H7 (cell line): ENCODE data around the gene OBSCN. TPM values are rescaled to one million over a fixed set of nuclear protein-coding genes. Genes with fewer than 3 reads are reported as not detected.
A peak's percentile ranks its signal among the peaks of the same experiment; 100 is the strongest.
"Not testable (repeated sequence)": the region's sequence is repeated elsewhere in the genome, so short reads cannot be mapped to it uniquely, and the experiment has no call there.

Experiments
- DNase-seq: peaks from one replicate; pipeline ENCODE4 v3.0.0; 2012
- H3K27me3 ChIP-seq: 2 replicates; pipeline ENCODE4 v1.6.0; 2011; ENCODE audit warnings: mild to moderate bottlenecking, low read length; ENCODE audit not compliant: control insufficient read depth, insufficient read depth
- H3K36me3 ChIP-seq: replicated peaks from 2 replicates; pipeline ENCODE4 v1.5.1; 2011; ENCODE audit warnings: low read length; ENCODE audit not compliant: control insufficient read depth, insufficient read depth
- H3K4me3 ChIP-seq: 2 replicates; pipeline ENCODE4 v1.5.1; 2011; ENCODE audit warnings: low read depth, mild to moderate bottlenecking, control low read depth, low read length, moderate library complexity; ENCODE audit not compliant: insufficient read depth
- total RNA-seq: library from RNA; depleted of rRNA; stranded (reverse); fragments of >200 nt; shearing (Covaris generic); gene quantifications from 2 replicates; pipeline ENCODE4 v1.2.3, GENCODE V29; 2014

Gene OBSCN
- total RNA-seq, 1 experiment from 2014 or later: 18.9 TPM

GRCh38 chr1:228166170-228166936 is 41.5 kb upstream of the OBSCN start:
- H3K27me3 ChIP-seq: no peaks in the 10 kb centered on the region
- peak overlapping the region; percentile 75 for H3K4me3 ChIP-seq
- DNase-seq: peak; percentile 83
- no peaks in the 10 kb centered on the region for H3K36me3 ChIP-seq

DNA sequence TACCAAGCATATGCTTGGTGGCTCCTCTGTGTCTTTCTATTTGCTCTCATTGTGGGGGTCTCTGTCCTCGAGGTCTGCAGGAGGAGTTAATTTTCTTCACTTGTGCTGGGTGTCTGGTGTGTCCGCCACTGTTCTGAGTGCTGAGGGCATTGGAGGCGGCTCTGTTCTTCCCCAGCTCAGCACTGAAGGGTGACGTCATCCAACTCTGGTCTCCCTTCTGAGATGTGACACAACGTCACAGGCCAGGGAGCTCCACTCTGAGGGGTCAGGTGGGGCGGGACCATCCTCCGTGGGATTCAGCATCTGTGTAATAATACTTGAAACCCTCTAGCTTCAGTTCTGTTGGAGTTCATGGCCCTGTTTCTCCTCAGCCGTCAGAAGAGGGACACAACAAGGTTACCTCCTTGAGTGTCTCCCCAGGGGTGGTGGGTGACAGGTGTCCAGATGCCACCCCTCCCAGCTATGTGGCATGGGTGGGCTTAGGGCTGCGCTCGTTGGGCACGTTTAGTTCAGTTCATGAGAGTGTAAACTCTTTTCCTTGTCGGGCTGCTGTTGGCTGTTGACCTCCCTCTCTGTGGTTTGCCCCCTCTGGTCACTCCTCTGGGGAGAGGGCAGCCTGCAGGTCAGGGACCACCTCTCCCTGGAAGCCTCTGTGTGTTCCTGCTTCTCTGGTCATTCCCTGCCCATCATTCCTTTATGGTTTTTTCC is 39.1 kb upstream of the OBSCN start:
- no peak for DNase-seq
- no peaks in the 10 kb centered on the region; the same call in 1 of the 2 replicates for H3K27me3 ChIP-seq
- H3K36me3 ChIP-seq: no peaks in the 10 kb centered on the region
- H3K4me3 ChIP-seq: no peak overlapping the region

DNA sequence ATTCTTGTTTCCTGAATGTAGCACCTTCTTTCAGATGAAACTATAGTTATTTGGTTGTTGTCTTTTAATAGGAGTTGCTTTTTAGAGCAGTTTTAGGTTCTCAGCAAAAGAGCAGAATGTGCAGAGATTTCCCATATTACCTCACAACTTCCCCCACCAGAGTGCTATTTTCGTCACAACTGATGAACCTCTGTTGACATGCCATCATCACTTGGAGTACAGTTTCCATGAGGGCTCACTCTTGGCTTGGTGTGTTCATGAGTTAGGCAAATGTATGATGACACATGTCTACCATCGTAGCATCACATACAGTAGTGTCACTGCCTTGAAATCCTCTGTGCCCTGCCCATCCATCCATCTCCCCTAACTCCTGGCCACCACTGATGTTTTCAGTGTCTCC is 38.5 kb upstream of the OBSCN start:
- DNase-seq: no peak
- H3K4me3 ChIP-seq: no peak overlapping the region
- no peaks in the 10 kb centered on the region for H3K36me3 ChIP-seq
- H3K27me3 ChIP-seq: no peaks in the 10 kb centered on the region; the same call in 1 of the 2 replicates

GRCh38 chr1:228170666-228171065 is 37.2 kb upstream of the OBSCN start:
- Histone ChIP-seq H3K27me3 (no peaks in the 10 kb centered on the region; the same call in 1 of the 2 replicates), H3K36me3 (no peaks in the 10 kb centered on the region), H3K4me3 (no peak overlapping the region)
- no peak for DNase-seq

- Histone ChIP-seq H3K36me3 (no peaks in the 10 kb centered on the region), H3K4me3 (no peak overlapping the region), H3K27me3 (no peaks in the 10 kb centered on the region; the same call in 1 of the 2 replicates)
- no peak for DNase-seq
Measured at GRCh38 chr1:228171221-228171891, 36.5 kb upstream of the OBSCN start.

GRCh38 chr1:228172591-228173527 is 35.0 kb upstream of the OBSCN start:
- H3K36me3 ChIP-seq: no peaks in the 10 kb centered on the region
- peak; percentile 55 for DNase-seq
- H3K4me3 ChIP-seq: no peak overlapping the region
- H3K27me3 ChIP-seq: no peaks in the 10 kb centered on the region; the same call in 1 of the 2 replicates

DNA sequence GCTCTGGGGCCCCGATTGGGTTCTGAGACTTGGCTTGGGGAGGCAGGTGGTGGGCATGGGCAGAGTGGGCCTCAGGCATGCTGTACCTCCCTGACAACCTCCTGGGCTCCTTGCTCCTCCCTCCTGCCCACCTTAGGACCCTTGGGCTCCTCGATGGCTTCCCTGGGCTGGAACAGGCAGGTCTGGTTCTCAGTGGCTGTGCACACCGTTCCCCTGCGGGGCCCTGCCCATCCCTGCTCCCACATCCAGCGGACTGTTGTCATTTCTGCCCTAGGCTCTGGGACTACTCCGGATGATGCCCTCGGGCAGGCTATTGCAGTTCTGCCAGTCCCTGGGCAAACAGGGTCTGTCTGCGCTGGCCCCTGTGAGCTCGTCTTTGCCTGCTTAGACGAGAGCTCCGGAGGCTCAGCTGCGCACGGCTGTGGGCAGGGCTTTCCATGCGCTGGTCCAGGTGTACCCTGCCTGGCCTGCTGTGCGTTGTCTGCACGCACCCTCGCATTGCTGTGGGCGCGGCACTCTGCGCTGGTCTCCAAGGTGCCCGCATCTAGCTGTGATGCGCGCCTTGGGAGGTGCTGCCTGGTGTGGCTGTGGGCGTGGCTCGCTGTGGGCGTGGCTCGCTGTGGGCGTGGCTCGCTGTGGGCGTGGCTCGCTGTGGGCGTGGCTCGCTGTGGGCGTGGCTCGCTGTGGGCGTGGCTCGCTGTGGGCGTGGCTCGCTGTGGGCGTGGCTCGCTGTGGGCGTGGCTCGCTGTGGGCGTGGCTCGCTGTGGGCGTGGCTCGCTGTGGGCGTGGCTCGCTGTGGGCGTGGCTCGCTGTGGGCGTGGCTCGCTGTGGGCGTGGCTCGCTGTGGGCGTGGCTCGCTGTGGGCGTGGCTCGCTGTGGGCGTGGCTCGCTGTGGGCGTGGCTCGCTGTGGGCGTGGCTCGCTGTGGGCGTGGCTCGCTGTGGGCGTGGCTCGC is 34.0 kb upstream of the OBSCN start:
- not testable (repeated sequence) for H3K36me3 ChIP-seq, H3K27me3 ChIP-seq
- peak overlapping the region; percentile 12; the same call in 1 of the 2 replicates for H3K4me3 ChIP-seq
- peak; percentile 94 for DNase-seq

DNA sequence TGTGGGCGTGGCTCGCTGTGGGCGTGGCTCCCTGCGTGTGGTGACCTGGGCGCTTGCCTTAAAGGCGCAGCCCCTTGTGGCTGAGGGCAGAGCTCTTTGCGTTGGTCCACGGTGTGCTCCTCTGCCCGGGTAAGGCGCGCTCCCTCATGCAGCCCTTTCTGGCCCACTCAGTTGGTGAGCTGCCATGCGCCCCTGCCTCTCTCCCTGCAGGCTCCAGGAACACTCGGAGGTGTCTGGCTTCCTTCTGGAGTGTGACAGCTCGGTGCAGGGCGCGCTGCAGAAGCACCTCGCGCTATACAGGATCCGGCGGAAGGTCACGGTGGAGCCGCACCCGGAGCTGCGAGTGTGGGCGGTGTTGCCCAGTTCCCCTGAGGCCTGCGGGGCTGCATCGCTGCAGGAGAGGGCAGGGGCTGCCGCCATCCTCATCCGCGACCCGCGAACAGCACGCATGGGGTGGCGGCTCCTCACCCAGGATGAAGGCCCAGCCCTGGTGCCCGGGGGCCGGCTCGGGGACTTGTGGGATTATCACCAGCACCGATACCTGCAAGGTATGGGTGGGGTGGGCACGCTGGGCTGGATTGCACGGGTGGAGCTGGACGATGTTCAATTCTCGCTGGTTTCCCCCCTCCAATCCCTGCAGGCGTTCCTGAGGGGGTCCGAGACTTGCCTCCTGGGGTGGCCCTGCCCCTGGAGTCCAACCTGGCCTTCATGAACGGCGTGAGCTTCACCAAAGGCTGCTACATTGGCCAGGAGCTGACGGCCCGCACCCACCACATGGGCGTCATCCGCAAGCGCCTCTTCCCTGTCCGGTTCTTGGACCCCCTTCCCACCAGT is 33.1 kb upstream of the OBSCN start:
- H3K27me3 ChIP-seq: no peaks in the 10 kb centered on the region; the same call in 1 of the 2 replicates
- DNase-seq: peak; percentile 97
- no peaks in the 10 kb centered on the region for H3K36me3 ChIP-seq
- H3K4me3 ChIP-seq: peak overlapping the region; percentile 40

GRCh38 chr1:228175316-228176023 is 32.4 kb upstream of the OBSCN start:
- Histone ChIP-seq H3K36me3 (no peaks in the 10 kb centered on the region), H3K27me3 (no peaks in the 10 kb centered on the region; the same call in 1 of the 2 replicates), H3K4me3 (no peak overlapping the region)
- DNase-seq: peak; percentile 48

GRCh38 chr1:228176024-228176395 is 31.8 kb upstream of the OBSCN start:
- no peaks in the 10 kb centered on the region; the same call in 1 of the 2 replicates for H3K27me3 ChIP-seq
- H3K4me3 ChIP-seq: no peak overlapping the region
- DNase-seq: no peak
- H3K36me3 ChIP-seq: no peaks in the 10 kb centered on the region

- Histone ChIP-seq H3K4me3 (no peak overlapping the region), H3K27me3 (no peaks in the 10 kb centered on the region; the same call in 1 of the 2 replicates), H3K36me3 (no peaks in the 10 kb centered on the region)
- DNase-seq: no peak
Measured at GRCh38 chr1:228176461-228177182, 31.2 kb upstream of the OBSCN start.

- Histone ChIP-seq H3K36me3 (no peaks in the 10 kb centered on the region), H3K27me3 (no peaks in the 10 kb centered on the region; the same call in 1 of the 2 replicates), H3K4me3 (no peak overlapping the region)
- no peak for DNase-seq
Measured at GRCh38 chr1:228177183-228177475, 30.7 kb upstream of the OBSCN start.
